Activated naive CD8-positive, alpha-beta T cell treated with anti-CD3 and anti-CD28 coated beads, Interleukin-2, amount 10 ng/mL, durations not matched to agents 7 days and 5 days (primary cell): ENCODE measurements around the gene FRY. TPM values are rescaled to one million over a fixed set of nuclear protein-coding genes. Genes with fewer than 3 reads are reported as not detected.

Source experiments
- ATAC-seq: fragments of 150-1000 bp; cut with Tn5 transposase; one replicate; pipeline ENCODE4 v1.10.0; 2021; ENCODE audit warnings: low read depth, moderate library complexity
- POLR2A ChIA-PET: fragments of 350-600 bp; sonication (Branson Sonifier 250); formaldehyde crosslinking; loops from one replicate; lab custom pipeline; 2021; ENCODE audit warnings: antibody characterized with exemption; lab: Charles Lee
- DNase-seq: peaks from one replicate; pipeline ENCODE4 v3.0.0; 2021
- H3K27ac Mint-ChIP-seq: one replicate; pipeline ENCODE4 v1.8.0; 2022; ENCODE audit warnings: mild to moderate bottlenecking, mixed read lengths
- H3K27me3 Mint-ChIP-seq: one replicate; pipeline ENCODE4 v1.8.0; 2022; ENCODE audit warnings: mild to moderate bottlenecking, moderate library complexity, mixed read lengths
- H3K36me3 Mint-ChIP-seq: one replicate; pipeline ENCODE4 v1.8.0; 2021; ENCODE audit warnings: mild to moderate bottlenecking, mixed read lengths
- H3K4me1 Mint-ChIP-seq: one replicate; pipeline ENCODE4 v1.8.0; 2021; ENCODE audit warnings: mixed read lengths
- H3K4me3 Mint-ChIP-seq: one replicate; pipeline ENCODE4 v1.8.0; 2022; ENCODE audit warnings: mild to moderate bottlenecking, moderate library complexity, mixed read lengths
- H3K9me3 Mint-ChIP-seq: one replicate; pipeline ENCODE4 v1.8.0; 2021; ENCODE audit warnings: mixed read lengths
- total RNA-seq, 2 experiments: library from RNA; stranded (reverse); gene quantifications; one replicate each; pipeline ENCODE4 v1.2.3, GENCODE V29; 2021

Gene FRY
- total RNA-seq, 2 experiments from 2014 or later = 1.4 to 3.2 TPM

GRCh38 chr13:32323912-32324311, 292.3 kb downstream of the FRY start:
- no peak overlapping the region for H3K4me3 Mint-ChIP-seq
- H3K9me3 Mint-ChIP-seq = no peaks in the 10 kb centered on the region
- POLR2A ChIA-PET = interaction anchor here (0.9 to 1.6 kb wide), 2 partner anchors 9 to 11 kb away, joined by 3 to 5 read pairs; partner anchors contain the start of genes BRCA2 and ZAR1L
- peaks cover 49% of the 10 kb centered on the region for H3K36me3 Mint-ChIP-seq
- no peaks in the 10 kb centered on the region for H3K27me3 Mint-ChIP-seq
- peaks cover 15% of the 10 kb centered on the region for H3K4me1 Mint-ChIP-seq
- no peak for DNase-seq
- no peak for ATAC-seq
- no peak overlapping the region for H3K27ac Mint-ChIP-seq

GRCh38 chr13:32330441-32330840, 298.9 kb downstream of the FRY start:
- no peak overlapping the region for H3K27ac Mint-ChIP-seq
- peaks cover 7% of the 10 kb centered on the region for H3K4me1 Mint-ChIP-seq
- no peak for ATAC-seq
- POLR2A ChIA-PET = no interaction called here
- no peaks in the 10 kb centered on the region for H3K9me3 Mint-ChIP-seq
- H3K27me3 Mint-ChIP-seq = no peaks in the 10 kb centered on the region
- peaks cover 56% of the 10 kb centered on the region for H3K36me3 Mint-ChIP-seq
- no peak for DNase-seq
- no peak overlapping the region for H3K4me3 Mint-ChIP-seq

GRCh38 chr13:32334671-32335070, 303.1 kb downstream of the FRY start:
- no peak overlapping the region for H3K4me3 Mint-ChIP-seq
- peaks cover 74% of the 10 kb centered on the region for H3K36me3 Mint-ChIP-seq
- no peak overlapping the region for H3K27ac Mint-ChIP-seq
- H3K9me3 Mint-ChIP-seq = peaks cover 8% of the 10 kb centered on the region
- DNase-seq = no peak
- no peaks in the 10 kb centered on the region for H3K27me3 Mint-ChIP-seq
- peaks cover 6% of the 10 kb centered on the region for H3K4me1 Mint-ChIP-seq
- no peak for ATAC-seq
- POLR2A ChIA-PET = interaction anchor here (0.7 to 1.3 kb wide), 3 partner anchors 11 to 19 kb away, joined by 3 to 4 read pairs (median 4); partner anchors contain the start of genes BRCA2 and ZAR1L

GRCh38 chr13:32340914-32341313, 309.3 kb downstream of the FRY start:
- Mint-ChIP-seq H3K9me3 (peaks cover 8% of the 10 kb centered on the region), H3K27me3 (no peaks in the 10 kb centered on the region), H3K4me1 (no peaks in the 10 kb centered on the region), H3K4me3 (no peak overlapping the region), H3K27ac (no peak overlapping the region), H3K36me3 (peaks cover 50% of the 10 kb centered on the region)
- POLR2A ChIA-PET = no interaction called here
- DNase-seq (no peak), ATAC-seq (no peak)

- H3K4me3 Mint-ChIP-seq = peak overlapping the region; percentile 4
- POLR2A ChIA-PET = interaction anchor here (1.0 kb wide), 1 partner anchor 32 kb away, joined by 4 read pairs; the partner anchor contains the start of genes BRCA2 and ZAR1L
- H3K27ac Mint-ChIP-seq = peak overlapping the region; percentile 67
- DNase-seq (no peak), ATAC-seq (peak; percentile 32)
- H3K9me3 Mint-ChIP-seq = no peaks in the 10 kb centered on the region
- H3K4me1 Mint-ChIP-seq = peaks cover 28% of the 10 kb centered on the region
- H3K36me3 Mint-ChIP-seq = peaks cover 49% of the 10 kb centered on the region
- H3K27me3 Mint-ChIP-seq = no peaks in the 10 kb centered on the region
These were observed 316.1 kb downstream of the FRY start for GRCh38 chr13:32347651-32348050.
